Activated T-cell treated with anti-CD3 and anti-CD28 coated beads for 24 hours (primary cell): Measurements from ENCODE around the gene PFN1.
"Not testable (repeated sequence)": the region's sequence is repeated elsewhere in the genome, so short reads cannot be mapped to it uniquely, and the experiment has no call there.

ENCODE experiments used
- DNase-seq: peaks from one replicate; pipeline ENCODE4 v3.0.0-alpha.2; 2020; ENCODE audit warnings: low read depth

PFN1 gene

DNA sequence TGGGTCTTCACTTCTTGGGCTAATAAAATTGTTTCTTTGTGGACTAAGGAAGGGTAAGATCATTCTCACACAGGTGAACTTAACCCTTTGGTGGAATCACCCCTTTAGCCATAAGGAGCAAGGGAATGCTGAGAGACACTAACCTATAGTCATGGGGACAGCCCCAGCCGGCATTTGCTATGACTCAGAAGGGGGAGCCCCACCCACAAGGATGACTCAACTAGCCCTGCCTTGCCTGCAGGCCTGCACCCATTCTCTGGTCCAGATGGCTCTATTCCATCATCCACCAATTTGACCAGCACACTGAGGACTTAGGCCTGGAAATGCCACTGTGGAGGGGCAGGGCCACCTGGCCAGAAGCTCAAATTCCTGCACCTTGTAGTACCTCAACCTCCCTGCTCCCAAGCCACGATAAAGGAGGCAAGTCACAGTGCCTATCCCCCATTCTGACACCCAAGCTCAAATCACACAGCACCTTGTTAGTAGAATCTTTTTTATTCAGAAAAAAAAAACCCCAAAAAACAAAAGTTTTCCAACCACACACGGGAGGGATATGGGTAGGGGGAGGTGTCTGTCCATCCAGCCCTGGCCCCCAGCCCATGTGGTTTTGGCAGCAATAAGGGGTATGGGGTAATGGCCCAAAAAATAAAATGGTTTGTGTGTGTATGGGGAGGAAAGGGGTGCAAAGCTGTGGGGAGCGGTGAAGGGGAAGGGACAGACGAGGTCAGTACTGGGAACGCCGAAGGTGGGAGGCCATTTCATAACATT is 3.0 kb downstream of the PFN1 start:
- peak; percentile 84 for DNase-seq

DNA sequence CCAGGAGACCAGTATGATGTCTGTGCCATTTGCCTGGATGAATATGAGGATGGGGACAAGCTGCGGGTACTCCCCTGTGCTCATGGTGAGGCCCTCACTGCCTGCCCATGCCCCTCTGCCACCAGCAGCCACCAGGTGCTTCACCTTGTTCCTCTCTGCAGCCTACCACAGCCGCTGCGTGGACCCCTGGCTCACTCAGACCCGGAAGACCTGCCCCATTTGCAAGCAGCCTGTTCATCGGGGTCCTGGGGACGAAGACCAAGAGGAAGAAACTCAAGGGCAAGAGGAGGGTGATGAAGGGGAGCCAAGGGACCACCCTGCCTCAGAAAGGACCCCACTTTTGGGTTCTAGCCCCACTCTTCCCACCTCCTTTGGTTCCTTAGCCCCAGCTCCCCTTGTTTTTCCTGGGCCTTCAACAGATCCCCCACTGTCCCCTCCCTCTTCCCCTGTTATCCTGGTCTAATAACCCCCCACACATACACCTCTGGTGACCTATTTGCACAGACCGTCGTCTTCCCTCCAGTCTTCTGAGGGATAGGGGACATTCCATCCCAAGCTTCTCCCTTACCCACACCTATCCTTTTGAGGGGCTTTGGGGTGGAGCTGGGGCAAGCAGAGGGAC is 3.7 kb downstream of the PFN1 start:
- DNase-seq, result no peak

DNA sequence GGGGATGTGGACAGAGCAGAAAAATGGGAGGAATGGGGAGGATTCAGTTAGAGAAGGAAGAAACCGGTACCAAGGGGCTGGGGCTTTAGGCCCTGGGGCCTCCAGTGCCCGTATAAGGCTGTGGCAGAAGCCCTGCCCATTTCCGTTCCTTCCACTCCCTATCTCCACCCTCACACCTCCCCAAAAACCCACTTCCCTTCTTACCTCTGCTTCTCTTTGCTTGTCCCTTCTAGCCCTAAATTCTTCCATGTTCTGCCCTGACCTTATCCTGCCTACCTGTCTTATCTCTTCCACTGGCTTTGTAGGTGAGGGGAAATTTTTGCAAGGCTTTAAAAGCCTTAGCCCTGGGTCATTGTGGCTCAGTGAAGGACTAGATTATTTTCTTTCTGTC is 4.2 kb downstream of the PFN1 start:
- DNase-seq, result no peak

DNA sequence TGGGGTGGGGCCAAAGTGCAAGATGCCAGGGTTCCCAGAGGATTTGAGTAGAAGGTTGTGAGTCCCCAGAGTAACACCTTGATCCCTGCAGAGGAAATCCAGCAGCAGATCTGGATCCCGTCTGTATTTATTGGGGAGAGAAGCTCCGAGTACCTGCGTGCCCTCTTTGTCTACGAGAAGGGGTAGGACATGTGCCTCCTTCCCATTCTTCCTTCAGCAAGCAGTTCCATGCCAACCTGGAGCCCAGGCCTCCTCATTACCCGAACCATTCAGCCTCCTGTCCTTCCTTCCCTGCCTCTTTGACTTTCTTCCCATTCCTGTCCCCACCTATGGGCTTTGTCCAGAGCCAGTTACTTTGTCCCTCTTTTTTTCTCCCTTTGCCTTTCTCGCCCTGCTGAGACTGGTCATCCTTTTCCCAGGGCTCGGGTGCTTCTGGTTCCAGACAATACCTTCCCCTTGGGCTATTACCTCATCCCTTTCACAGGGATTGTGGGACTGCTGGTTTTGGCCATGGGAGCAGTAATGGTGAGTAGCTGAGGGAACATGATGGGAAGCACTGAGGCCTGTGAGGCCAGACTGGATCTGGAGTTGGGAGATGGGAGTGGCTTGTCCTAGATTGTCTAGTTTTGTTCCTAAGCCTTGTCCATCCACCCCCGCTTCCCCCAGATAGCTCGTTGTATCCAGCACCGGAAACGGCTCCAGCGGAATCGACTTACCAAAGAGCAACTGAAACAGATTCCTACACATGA is 5.4 kb downstream of the PFN1 start:
- DNase-seq, result no peak

DNA sequence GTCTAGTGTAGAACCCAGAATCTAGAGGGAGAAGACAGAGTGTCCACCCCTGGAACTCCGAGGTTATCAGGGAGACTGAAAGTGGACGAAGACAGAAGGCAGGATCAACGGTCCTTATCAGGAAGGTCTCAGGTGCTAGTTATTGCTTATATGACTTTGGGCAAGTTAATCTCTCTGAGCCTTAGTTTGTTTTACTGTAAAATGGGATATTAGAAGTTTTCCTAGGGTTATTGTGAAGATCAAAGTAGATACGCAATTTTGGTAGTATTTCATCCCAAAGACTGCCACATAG is 7.1 kb downstream of the PFN1 start:
- DNase-seq, result no peak

DNA sequence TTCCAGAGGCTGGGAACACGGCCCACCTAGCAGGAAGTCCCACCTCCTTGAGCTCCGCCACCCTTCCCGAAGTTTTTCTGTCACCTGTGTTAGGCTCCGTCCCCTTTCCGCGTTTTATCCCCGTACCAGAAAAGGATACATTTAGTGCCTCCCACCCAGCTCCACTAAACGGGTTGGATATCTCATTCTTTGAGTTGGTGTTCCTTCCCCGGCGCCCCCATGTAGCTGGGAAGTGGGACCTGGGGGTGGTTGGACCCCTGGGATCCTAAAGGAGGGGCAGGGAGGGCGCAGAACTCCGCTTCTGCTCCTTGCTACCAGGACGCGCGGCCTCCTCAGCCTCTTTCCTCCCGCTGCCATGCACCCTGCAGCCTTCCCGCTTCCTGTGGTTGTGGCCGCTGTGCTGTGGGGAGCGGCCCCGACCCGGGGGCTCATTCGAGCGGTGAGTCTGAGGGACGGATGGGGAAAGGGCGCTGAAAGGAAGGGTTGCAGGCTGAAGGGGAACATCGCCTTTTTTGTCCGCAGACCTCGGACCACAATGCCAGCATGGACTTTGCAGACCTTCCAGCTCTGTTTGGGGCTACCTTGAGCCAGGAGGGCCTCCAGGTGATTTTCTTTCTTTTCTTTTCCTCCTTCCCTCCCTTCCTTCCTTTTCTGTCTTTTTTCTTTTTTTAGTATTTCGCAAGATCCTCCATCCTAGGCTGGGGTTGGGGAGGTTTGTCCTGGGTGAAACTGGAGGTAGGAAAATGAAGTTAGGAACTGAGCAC is 7.6 kb downstream of the PFN1 start:
- no peak for DNase-seq

DNA sequence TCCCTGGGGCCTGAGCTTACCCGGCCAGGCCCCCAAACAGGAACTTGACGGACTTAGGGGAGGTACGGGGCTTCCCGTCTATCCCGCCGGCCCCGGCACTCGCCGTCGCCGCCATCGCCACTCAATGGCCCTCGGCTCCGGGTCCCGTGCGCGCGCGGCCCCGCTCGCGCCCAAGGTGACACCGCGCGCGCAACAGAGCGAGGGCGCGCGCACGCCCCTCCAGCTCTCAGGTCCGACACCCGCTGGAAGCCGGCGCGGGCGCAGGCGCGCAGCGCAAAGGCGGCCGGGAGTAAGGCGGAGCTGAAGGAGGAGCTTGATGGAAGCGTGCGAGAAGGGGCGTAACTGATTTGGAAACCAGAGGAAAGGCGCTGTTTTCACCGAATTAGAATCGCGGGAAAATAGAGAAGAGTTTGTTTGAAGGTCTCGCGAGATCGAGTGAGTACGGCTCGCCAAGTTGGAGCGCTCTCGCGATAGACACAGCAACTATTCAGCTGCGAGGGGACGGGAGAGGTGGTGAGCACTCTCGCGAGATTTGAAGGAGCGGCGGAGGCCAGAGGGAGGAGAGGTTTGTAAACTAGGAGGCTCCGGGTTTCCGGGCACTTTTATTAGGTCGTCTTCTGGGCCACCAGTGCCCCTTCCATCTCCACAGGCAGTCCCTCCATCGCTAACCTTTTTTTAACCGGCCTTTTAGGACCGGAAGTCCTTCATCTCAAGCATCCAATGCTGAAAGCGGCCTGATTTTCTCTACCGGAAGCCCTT is 8.4 kb downstream of the PFN1 start, which contains the start of the genes RNF167 and SLC25A11:
Gene RNF167 (plus strand): TSS at position 473 of the 759 bp plus-strand sequence. CDS start 642 bp downstream, outside the sequence.
Gene SLC25A11 (minus strand): TSS at position 251 of the 759 bp plus-strand sequence. CDS start 136 bp downstream, at position 115.
- DNase-seq, result peak; percentile 94

DNA sequence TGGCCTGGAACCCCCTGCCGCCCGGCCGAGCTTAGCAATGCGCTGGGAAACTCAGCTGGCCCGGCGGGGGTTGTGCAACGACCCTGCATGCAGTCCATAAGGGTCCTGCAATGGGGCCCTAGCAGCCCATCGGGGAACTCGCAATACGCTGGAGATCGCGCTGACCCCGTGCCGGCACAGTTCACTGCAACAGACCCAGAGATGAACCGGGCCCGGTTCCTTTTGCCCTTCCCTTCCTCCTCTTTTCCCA is 8.9 kb downstream of the PFN1 start:
- no peak for DNase-seq

DNA sequence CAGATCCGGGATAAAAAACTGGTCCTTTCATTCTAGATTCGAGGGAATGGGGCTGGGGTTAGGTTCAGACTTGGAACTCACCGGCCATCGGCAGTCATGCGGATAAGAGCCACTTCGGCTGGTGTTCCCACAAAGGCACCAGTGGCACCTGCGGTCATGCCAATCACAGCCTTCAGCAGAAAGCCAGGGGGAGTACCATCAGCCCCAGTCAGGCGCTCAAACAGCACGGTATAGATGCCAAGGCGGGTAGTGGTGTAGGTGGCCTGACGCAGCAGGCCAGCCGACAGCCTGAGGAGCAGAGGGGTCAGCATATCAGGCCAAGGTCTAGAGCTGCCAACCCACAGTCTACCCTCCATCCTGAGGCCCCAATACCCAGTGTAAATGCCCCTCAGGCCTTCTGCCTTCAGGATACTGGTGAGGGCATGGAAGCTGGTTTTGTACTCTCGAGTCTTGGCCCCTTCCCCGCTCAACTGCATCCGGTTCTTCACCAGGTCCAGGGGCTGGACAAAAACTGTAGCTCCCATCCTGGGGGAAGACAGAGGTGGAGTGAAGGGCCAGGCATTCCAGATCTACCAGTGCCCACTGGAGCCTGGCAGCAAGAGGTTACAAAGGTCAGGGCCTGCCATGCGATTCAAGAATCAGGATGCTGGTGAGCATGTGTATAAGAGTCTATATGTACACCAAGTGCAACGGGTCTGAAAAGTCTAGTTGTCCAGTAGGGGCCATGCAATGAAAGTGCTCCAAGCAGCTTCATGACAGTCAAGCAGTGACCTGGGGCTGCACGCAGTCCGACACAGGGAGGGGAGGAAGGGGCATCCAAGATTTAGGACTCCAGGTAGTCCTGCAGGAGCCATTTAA is 9.4 kb downstream of the PFN1 start:
- DNase-seq, result no peak

DNA sequence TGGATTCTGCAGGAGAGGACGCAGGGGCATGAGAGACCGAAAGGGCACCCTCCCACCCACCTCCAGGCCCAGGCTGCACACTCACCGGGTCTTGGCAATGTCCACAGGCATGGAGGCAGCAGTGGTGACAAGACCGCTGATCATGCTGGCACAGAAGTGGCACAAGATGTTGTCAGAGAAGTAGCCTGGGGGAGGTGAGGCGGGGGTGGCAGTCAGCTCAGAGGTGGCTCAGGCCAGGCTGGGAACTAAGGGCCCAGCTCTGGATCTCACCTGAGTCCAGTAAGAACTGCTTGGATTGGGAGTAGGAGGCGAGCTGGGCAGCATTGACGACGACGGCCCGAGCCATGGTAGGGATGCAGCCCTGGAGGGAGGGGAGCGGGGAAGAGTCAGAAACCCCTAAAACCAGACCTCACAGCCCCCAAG is 10.2 kb downstream of the PFN1 start:
- DNase-seq, result no peak

DNA sequence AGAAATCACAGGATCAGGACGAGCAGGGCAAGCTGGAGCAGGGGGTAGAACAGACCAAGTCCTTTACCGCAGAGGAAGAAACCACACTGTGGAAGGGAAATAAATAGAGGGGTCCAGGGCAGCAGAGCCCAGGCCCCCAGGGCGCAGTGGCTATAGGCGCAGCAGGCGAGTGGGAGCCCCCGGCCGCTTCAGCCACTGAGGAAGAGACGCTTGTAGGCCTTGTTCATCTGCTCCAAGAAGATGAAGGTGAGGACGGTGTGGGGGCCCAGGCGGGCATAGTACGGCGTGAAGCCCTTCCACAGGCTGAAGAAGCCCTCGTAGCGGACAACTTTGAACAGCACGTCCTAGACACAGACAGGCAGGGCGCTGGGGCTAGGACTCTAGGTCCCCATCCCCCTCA is 10.8 kb downstream of the PFN1 start:
- DNase-seq, result no peak

DNA sequence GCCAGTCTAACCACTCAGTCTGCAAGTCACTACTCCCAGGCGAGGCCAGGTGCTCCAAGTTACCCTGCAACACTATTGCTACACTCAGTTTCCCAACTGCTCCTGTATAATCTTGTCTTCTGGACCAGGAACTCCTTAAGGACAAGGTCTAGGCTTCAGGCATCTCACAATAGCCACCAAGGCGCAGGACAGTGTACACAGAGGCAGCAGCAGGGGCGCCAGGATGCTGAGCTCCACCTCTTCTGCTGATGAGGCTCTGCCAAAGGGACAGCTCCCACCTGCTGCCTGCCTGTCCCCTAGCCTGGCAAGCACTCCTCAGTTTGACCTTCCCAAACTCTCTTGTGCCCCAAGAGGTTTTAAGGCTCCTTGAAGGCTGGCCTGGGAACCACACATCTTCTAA is 11.9 kb downstream of the PFN1 start:
- DNase-seq, result no peak

DNA sequence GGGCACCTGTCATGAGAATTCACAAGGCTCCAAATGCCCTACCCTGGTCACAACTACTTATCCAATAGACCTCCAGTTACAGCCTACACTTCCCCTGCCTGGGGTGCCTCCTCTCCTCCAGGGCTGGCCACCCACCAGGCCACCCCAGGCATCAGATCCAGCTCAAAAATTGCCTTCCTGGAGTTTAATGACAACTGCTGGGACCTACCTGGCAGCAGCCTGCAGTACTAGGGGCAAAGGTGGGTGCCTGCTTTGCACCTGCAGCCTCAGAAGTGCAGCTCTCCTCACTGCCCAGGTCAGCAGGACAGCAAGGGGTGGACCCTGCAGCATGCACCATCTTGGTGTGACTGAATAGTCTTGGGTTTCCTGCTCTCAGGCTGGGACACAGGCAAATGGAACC is 12.7 kb downstream of the PFN1 start:
- DNase-seq, result no peak

DNA sequence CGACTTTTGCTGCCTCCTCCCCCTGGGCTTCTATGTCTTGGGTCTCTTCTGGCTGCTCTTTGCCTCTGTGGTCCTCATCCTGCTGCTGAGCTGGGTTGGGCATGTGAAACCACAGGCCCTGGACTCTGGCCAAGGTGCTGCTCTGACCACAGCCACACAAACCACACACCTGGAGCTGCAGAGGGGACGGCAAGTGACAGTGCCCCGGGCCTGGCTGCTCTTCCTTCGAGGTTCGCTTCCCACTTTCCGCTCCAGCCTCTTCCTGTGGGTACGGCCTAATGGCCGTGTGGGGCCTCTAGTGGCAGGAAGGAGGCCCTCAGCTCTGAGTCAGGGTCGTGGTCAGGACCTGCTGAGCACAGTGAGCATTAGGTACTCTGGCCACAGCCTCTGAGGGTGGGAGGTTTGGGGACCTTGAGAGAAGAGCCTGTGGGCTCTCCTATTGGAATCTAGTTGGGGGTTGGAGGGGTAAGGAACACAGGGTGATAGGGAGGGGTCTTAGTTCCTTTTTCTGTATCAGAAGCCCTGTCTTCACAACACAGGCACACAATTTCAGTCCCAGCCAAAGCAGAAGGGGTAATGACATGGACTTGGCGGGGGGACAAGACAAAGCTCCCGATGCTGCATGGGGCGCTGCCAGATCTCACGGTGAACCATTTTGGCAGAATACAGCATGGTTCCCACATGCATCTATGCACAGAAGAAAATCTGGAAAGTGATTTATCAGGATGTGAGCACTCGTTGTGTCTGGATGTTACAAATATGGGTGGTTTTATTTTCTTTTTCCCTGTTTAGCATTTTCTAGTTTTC is 14.0 kb downstream of the PFN1 start:
- no peak for DNase-seq

DNA sequence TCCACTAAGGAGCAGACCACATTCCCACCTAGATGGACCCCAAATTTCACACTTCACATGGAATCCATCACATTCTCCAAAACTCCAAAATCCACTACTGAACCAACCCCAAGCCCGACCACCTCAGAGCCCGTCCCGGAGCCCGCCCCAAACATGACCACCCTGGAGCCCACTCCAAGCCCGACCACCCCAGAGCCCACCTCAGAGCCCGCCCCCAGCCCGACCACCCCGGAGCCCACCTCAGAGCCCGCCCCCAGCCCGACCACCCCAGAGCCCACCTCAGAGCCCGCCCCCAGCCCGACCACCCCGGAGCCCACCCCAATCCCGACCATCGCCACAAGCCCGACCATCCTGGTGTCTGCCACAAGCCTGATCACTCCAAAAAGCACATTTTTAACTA is 14.7 kb downstream of the PFN1 start:
- no peak for DNase-seq

DNA sequence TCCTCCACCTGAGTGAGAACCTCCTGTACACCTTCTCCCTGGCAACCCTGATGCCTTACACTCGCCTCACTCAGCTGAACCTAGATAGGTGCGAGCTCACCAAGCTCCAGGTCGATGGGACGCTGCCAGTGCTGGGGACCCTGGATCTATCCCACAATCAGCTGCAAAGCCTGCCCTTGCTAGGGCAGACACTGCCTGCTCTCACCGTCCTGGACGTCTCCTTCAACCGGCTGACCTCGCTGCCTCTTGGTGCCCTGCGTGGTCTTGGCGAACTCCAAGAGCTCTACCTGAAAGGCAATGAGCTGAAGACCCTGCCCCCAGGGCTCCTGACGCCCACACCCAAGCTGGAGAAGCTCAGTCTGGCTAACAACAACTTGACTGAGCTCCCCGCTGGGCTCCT is 15.6 kb downstream of the PFN1 start:
- DNase-seq, result no peak

DNA sequence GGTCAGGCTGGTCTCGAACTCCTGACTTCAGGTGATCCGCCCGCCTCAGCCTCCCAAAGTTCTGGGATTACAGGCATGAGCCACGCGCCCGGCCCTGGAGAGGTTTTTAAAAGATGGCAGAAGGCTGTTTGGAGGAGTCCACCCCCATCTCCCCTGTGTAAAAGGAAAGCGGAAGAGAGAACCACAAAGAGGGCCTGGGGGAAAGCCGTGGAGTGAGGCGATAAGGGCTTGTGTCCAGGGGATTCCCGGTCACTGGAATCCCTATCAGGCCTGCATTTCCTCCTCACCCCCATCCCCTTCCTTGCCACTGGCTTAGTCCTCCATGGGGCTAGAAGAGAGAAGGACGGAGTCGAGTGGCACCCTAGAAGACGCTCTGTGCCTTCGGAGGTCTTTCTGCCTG is 16.4 kb downstream of the PFN1 start, which contains the start of gene GP1BA:
Gene GP1BA (plus strand): TSS at position 315 of the 400 bp plus-strand sequence. CDS start 328 bp downstream, outside the sequence.
- no peak for DNase-seq

DNA sequence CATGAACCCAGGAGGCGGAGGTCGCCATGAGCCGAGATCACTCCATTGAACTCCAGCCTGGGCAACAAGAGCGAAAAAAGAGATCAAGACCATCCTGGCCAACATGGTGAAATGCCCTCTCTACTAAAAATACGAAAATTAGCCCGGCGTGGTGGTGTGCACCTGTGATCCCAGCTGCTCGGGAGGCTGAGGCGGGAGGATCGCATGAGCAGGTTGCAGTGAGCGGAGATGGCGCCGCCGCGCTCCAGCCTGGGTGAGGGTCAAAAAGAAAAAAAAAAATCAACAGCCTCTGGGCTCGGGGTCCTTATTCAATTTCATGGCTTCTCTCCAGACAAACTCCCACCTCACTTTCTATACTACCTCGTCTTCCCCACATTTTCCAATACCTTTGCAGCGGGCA is 19.4 kb downstream of the PFN1 start:
- no peak for DNase-seq

DNA sequence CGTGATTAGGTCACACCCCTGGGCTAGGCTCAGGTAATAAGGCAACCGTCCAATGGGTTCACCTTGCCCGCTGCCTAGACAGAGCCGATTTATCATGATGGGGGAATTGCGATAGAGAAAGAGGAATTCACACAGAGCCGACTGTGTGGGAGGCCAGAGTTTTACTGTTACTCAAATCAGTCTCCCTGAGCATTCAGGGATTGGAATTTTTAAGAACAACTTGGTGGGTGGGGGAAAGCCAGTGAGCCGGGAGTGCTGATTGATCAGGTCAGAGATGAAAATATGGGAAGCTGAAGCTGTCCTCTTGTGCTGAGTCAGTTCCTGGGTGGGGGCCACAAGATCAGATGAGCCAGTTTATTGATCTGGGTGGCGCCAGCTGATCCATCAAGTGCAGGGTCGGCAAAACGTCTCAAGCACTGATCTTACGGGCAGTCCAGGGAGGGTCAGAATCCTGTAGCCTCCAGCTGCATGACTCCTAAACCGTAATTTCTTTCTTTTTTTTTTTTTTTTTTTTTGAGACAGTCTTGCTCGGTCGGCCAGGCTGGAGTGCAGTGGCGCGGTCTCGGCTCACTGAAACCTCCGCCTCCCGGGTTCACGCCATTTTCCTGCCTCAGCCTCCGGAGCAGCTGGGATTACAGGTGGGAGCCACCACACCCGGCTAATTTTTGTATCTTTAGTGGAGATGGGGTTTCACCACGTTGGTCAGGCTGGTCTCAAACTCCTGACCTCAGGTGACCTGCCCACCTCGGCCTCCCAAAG is 21.6 kb downstream of the PFN1 start:
- DNase-seq, result not testable (repeated sequence)
